Small intestine (tissue), 7 donors: ENCODE measurements around the gene BRD3OS. TPM values are rescaled to one million over a fixed set of nuclear protein-coding genes. Genes with fewer than 3 reads are reported as not detected.
"Not testable (repeated sequence)": the region's sequence is repeated elsewhere in the genome, so short reads cannot be mapped to it uniquely, and the experiment has no call there.

Source experiments
- DNase-seq, 2 donors: peaks; one replicate each; pipeline versions ENCODE4 v3.0.0 to v3.0.0-alpha.2; 2013
- FAIRE-seq: peaks from 2 replicates; lab custom pipeline; 2012; peaks lifted over from hg19 to GRCh38; lab: Jason Lieb, UNC
- H3K27ac ChIP-seq, 3 donors: one replicate each; pipeline ENCODE4 v1.5.1; 2013; ENCODE audit warnings: low read length in 2 of 3, mild to moderate bottlenecking in 2 of 3, control low read depth in 1 of 3, inconsistent platforms in 1 of 3, low read depth in 1 of 3, moderate library complexity in 1 of 3
- H3K27me3 ChIP-seq, 3 donors: one replicate each; pipeline ENCODE4 v1.6.1; 2013; ENCODE audit warnings: low read length in 3 of 3, inconsistent platforms in 1 of 3; ENCODE audit not compliant: control insufficient read depth in 3 of 3, insufficient read depth in 3 of 3
- H3K36me3 ChIP-seq, 3 donors: one replicate each; pipeline ENCODE4 v1.6.1; 2013; ENCODE audit warnings: low read length in 3 of 3, inconsistent platforms in 1 of 3, low read depth in 1 of 3, mild to moderate bottlenecking in 1 of 3, moderate library complexity in 1 of 3; ENCODE audit not compliant: control insufficient read depth in 3 of 3, insufficient read depth in 2 of 3
- H3K4me1 ChIP-seq, 3 donors: one replicate each; pipeline ENCODE4 v1.6.1; 2013; ENCODE audit warnings: low read length in 2 of 3, inconsistent platforms in 1 of 3, low read depth in 1 of 3, mild to moderate bottlenecking in 1 of 3, moderate library complexity in 1 of 3; ENCODE audit not compliant: control insufficient read depth in 3 of 3, insufficient read depth in 2 of 3
- H3K4me3 ChIP-seq, 3 donors: one replicate each; pipeline ENCODE4 v1.5.1; 2013; ENCODE audit warnings: low read length in 3 of 3, control low read depth in 1 of 3, inconsistent platforms in 1 of 3, low read depth in 1 of 3, mild to moderate bottlenecking in 1 of 3, moderate library complexity in 1 of 3
- H3K9me3 ChIP-seq, 2 donors: one replicate each; pipeline ENCODE4 v1.6.1; 2013; ENCODE audit warnings: low read depth in 1 of 2, low read length in 1 of 2; ENCODE audit not compliant: control insufficient read depth in 2 of 2, insufficient read depth in 1 of 2
- WGBS, 3 donors: extraction: QIAGEN DNeasy Blood & Tissue Kit; methylation state at CpG; one replicate each; pipeline ENCODE4 v1.1.7; 2013; 5-methylcytosine and 5-hydroxymethylcytosine counted together
- polyA plus RNA-seq, 4 donors: library from polyadenylated mRNA; stranded (reverse) in 3 of 4; unstranded in 1 of 4; fragments of 200-250 nt in 3 of 4; fragments of 120-200 nt in 1 of 4; gene quantifications; one replicate each; pipeline versions ENCODE4 v1.2.1 to v1.2.3, GENCODE V29; 2013
- donor health status: healthy with polysubstance abuse.
- donor health status: control.
- donor health status: control.
- donor health status: Bipolar disorder and iron deficiency.
- donor health status: healthy.

BRD3OS gene
- polyA plus RNA-seq, 4 donors: 2.0 to 7.6 (median 4.1) TPM

DNA sequence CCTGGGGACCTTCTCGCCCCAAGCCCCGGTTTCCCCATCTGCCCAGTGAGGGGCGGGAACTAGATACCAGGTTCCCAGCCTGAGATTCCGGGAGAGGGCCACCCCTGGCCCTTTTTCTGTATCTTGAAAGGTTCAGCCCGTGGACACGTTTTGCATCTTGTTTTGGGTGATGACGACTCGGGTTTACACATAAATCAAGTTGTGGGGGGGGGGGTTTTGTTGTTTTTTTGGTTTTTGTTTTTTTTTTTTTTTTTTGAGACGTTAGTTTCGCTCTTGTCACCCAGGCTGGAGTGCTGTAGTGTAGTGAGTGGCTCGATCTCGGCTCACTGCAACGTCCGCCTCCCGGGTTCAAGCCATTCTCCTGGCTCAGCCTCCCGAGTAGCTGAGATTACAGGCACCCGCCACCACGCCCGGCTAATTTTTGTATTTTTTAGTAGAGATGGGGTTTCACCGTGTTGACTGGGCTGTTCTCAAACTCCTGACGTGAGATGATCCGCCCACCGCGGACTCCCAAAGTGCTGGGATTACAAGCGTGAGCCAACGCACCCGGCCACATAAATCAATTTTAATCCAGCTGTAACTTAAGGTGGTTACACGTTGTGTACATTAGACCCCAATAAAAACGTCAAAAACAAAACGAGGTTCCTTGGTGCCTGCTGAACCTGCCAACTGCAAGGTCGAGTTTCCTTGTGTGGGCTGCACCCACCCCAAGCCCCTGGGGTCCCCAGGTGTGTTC is 43.6 kb downstream of the BRD3OS start:
- DNase-seq (peak; percentile 20 to 29), FAIRE-seq (no peak)
- H3K27me3 ChIP-seq: peaks cover 0 to 20% (median 0%) of the 10 kb centered on the region in 3 donors
- WGBS, 3 donors: 6 to 14% (median 6%) methylated on average over 30 to 31 of the region's 31 CpGs
- peak overlapping the region; percentile 68 to 92 (median 77) for H3K4me3 ChIP-seq
- no peaks in the 10 kb centered on the region for H3K9me3 ChIP-seq
- H3K27ac ChIP-seq: peak overlapping the region; percentile 27 to 98 (median 91)
- H3K4me1 ChIP-seq: peaks cover 4 to 20% (median 6%) of the 10 kb centered on the region in 3 donors
- peaks cover 0 to 13% (median 0%) of the 10 kb centered on the region in 3 donors for H3K36me3 ChIP-seq

DNA sequence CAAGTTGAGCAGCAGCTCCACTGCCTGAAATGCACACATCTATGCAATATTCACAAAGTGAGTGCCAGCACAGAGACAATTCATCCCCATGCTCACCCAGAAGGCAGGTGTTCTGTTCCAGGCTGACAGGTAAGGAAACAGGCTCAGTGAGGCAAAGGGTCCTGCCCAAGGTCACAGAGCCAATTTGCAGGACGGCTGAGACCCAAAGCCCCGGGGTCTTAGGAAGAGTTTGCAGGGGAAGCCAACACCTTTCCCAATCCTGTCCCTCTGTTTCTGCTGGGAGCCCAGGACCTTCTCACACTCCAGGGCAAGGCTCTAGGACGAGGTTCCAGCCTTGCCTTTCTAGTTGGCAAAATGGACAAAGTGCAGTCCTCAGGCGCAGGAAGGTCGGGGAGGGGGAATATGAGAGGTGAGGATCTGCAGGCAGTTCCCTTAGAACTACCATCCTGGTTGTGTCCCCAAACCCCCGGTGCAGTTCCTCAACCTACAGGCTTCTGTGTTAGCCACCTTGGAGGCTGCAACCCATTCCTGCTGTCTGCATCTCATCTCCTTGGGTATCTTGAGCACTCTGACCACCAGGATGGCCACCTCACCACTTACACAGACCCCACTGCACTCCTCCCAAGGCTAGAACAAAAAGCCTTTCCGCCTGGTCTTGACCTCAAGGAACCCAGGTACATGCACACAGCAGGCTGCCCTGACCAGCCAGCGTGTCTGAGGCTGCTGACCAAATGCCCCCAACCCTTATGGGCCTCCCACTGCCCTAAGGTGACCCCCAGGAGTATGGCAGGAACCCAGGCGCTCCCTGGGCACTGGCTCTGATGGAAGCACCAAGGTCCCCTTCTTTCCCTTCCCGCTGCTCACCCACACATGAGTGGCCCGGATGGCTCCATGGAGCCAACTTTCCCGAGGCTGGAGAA is 44.5 kb downstream of the BRD3OS start:
- peaks cover 4 to 20% (median 6%) of the 10 kb centered on the region in 3 donors for H3K4me1 ChIP-seq
- H3K27me3 ChIP-seq: peaks cover 0 to 20% (median 0%) of the 10 kb centered on the region in 3 donors
- H3K9me3 ChIP-seq: no peaks in the 10 kb centered on the region
- no peak overlapping the region for H3K27ac ChIP-seq
- DNase-seq: no peak
- WGBS, 3 donors: 48 to 68% (median 58%) methylated on average over 12 of the region's 12 CpGs
- H3K36me3 ChIP-seq: peaks cover 0 to 7% (median 0%) of the 10 kb centered on the region in 3 donors
- no peak overlapping the region for H3K4me3 ChIP-seq
- no peak for FAIRE-seq

DNA sequence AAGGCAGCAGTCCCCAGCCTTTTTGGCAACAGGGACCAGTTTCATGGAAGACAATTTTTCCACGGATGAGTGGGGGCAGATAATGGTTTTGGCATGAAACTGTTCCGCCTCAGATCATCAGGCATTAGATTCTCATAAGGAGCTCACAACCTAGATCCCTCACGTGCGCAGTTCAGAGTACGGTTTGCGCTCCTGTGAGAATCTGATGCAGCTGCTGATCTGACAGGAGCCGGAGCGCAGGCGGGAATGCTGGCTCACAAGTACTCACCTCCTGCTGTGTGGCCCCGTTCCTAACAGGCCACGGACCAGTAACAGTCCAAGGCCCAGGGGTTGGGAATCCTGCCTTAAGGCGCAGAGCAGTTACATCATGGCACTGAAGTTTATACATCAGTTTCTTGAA is 45.9 kb downstream of the BRD3OS start:
- peaks cover under 1 to 11% (median 4%) of the 10 kb centered on the region in 3 donors for H3K4me1 ChIP-seq
- peaks cover 0 to 20% (median 0%) of the 10 kb centered on the region in 3 donors for H3K27me3 ChIP-seq
- FAIRE-seq (no peak), DNase-seq (no peak)
- H3K9me3 ChIP-seq: peaks cover 0 to 3% of the 10 kb centered on the region in 2 donors
- H3K4me3 ChIP-seq: no peak overlapping the region
- no peaks in the 10 kb centered on the region for H3K36me3 ChIP-seq
- 88 to 93% (median 91%) methylated on average over 12 of the region's 12 CpGs for WGBS, 3 donors
- no peak overlapping the region for H3K27ac ChIP-seq

DNA sequence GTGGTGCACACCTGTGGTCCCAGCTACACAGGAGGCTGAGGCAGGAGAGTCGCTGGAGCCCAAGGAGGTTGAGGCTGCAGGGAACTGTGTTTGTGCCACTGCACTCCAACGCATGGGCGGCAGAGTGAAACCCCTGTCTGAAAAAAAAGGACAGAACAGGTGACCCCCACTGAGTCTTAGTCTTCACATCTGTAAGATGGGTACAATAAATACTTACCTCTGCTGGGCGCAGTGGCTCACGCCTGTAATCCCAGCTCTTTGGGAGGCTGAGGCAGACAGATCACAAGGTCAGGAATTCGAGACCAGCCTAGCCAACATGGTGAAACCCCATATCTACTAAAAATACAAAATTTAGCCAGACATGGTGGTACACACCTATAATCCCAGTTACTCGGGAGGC is 47.4 kb downstream of the BRD3OS start:
- 85 to 89% (median 88%) methylated on average over 7 of the region's 7 CpGs for WGBS, 3 donors
- DNase-seq, H3K36me3 ChIP-seq, H3K27ac ChIP-seq, H3K4me1 ChIP-seq, FAIRE-seq, H3K4me3 ChIP-seq: not testable (repeated sequence)
- Histone ChIP-seq H3K9me3 (peaks cover 0 to 12% of the 10 kb centered on the region in 2 donors), H3K27me3 (peaks cover 0 to 20% (median 0%) of the 10 kb centered on the region in 3 donors)

GRCh38 chr9:134073500-134073899 is 48.2 kb downstream of the BRD3OS start:
- peaks cover 0 to 20% (median 0%) of the 10 kb centered on the region in 3 donors for H3K27me3 ChIP-seq
- H3K4me3 ChIP-seq: no peak overlapping the region
- DNase-seq (no peak), FAIRE-seq (no peak)
- H3K27ac ChIP-seq: no peak overlapping the region
- WGBS, 3 donors: 71 to 75% (median 73%) methylated on average over 6 of the region's 6 CpGs
- H3K4me1 ChIP-seq: peaks cover 0 to 8% (median 4%) of the 10 kb centered on the region in 3 donors
- H3K9me3 ChIP-seq: peaks cover 0 to 12% of the 10 kb centered on the region in 2 donors
- no peaks in the 10 kb centered on the region for H3K36me3 ChIP-seq

GRCh38 chr9:134075689-134076088 is 50.4 kb downstream of the BRD3OS start:
- H3K36me3 ChIP-seq, H3K27ac ChIP-seq, H3K27me3 ChIP-seq, H3K4me1 ChIP-seq, H3K4me3 ChIP-seq, DNase-seq, FAIRE-seq: not testable (repeated sequence)
- WGBS, 3 donors: 86 to 90% (median 90%) methylated on average over 28 to 31 of the region's 31 CpGs
- peaks cover 0 to 15% of the 10 kb centered on the region in 2 donors for H3K9me3 ChIP-seq

DNA sequence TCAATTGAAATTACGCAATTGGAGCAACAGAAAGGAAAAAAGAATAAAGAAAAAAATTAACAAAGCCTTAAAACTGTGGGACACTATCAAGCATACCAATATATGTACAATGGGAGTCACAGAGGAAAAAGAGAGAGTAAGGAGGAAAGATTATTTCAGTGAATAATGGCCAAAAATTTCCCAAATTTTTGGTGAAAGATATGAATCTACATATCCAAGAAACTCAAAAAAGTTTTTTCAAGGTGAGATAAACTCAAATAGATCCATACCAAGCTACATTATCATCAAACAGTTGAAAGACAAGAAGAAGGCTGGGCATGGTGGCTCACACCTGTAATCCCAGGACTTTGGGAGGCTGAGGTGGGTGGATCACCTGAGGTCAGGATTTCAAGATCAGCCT is 51.4 kb downstream of the BRD3OS start:
- H3K9me3 ChIP-seq: peaks cover 0 to 15% of the 10 kb centered on the region in 2 donors
- no peaks in the 10 kb centered on the region for H3K4me1 ChIP-seq
- FAIRE-seq (no peak), DNase-seq (no peak)
- no peaks in the 10 kb centered on the region for H3K36me3 ChIP-seq
- H3K4me3 ChIP-seq: no peak overlapping the region
- H3K27ac ChIP-seq: no peak overlapping the region
- 0 to 39% (median 32%) methylated on average over 1 of the region's 1 CpG for WGBS, 3 donors
- H3K27me3 ChIP-seq: peaks cover 0 to 2% (median 0%) of the 10 kb centered on the region in 3 donors
